ENCODE measurements around the gene RARG. TPM values are rescaled to one million over a fixed set of nuclear protein-coding genes. Genes with fewer than 3 reads are reported as not detected.
"Not testable (repeated sequence)": the region's sequence is repeated elsewhere in the genome, so short reads cannot be mapped to it uniquely, and the experiment has no call there.

RARG gene
- total RNA-seq, 1 donor from 2014 or later = 5.2 TPM

DNA sequence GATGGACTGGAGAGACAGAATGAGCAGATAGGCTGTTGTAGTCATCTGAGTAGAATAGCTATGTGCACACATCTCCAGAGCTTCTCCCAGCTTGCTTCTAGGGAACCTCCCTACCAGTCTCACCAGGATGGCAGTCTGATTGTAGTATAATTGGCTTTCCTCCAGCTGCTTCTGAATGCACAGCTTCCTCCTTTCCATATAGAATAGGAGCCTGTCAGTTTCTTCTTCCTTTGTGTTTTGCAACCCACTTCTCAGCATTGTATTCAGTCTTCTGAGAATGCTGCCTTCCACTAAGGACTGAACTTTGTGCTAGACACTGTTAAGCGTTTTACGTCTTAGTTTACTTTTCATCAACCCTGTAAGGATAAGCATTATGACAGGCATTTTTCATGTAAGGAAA, 49.1 kb downstream of the RARG start:
- no peak for TF ChIP-seq CTCF (IDR thresholded peaks at IDR 0.05; ENCODE audit: unreplicated experiment)
- no peaks in the 10 kb centered on the region for H3K27me3 Mint-ChIP-seq
- no peaks in the 10 kb centered on the region for H3K9me3 Mint-ChIP-seq (ENCODE audit: low read depth)
- H3K27ac Mint-ChIP-seq = no peak overlapping the region
- peak overlapping the region; percentile 85 for H3K4me3 Mint-ChIP-seq (ENCODE audit: low read depth)
- peaks cover 33% of the 10 kb centered on the region for H3K4me1 Mint-ChIP-seq (ENCODE audit: low read depth)
- peaks cover 32% of the 10 kb centered on the region for H3K36me3 Mint-ChIP-seq (ENCODE audit: insufficient read depth)
- DNase-seq (ENCODE audit: low spot score, unreplicated experiment) = no peak

- Mint-ChIP-seq H3K27me3 (no peaks in the 10 kb centered on the region), H3K4me1 (ENCODE audit: low read depth) (peaks cover 33% of the 10 kb centered on the region), H3K9me3 (ENCODE audit: low read depth) (no peaks in the 10 kb centered on the region), H3K27ac (peak overlapping the region; percentile 94), H3K4me3 (ENCODE audit: low read depth) (peak overlapping the region; percentile 85), H3K36me3 (ENCODE audit: insufficient read depth) (peaks cover 26% of the 10 kb centered on the region)
- TF ChIP-seq CTCF (IDR thresholded peaks at IDR 0.05; ENCODE audit: unreplicated experiment) = no peak
- no peak for DNase-seq (ENCODE audit: low spot score, unreplicated experiment)
Observed at GRCh38 chr12:53181935-53182334, 50.1 kb downstream of the RARG start.

- TF ChIP-seq CTCF (IDR thresholded peaks at IDR 0.05; ENCODE audit: unreplicated experiment) = no peak
- Mint-ChIP-seq H3K4me1 (ENCODE audit: low read depth) (peaks cover 33% of the 10 kb centered on the region), H3K9me3 (ENCODE audit: low read depth) (no peaks in the 10 kb centered on the region), H3K27ac (peak overlapping the region; percentile 94), H3K36me3 (ENCODE audit: insufficient read depth) (peaks cover 20% of the 10 kb centered on the region), H3K27me3 (no peaks in the 10 kb centered on the region), H3K4me3 (ENCODE audit: low read depth) (peak overlapping the region; percentile 85)
- DNase-seq (ENCODE audit: low spot score, unreplicated experiment) = peak; percentile 77
Observed at GRCh38 chr12:53180931-53181645, 50.9 kb downstream of the RARG start.

DNA sequence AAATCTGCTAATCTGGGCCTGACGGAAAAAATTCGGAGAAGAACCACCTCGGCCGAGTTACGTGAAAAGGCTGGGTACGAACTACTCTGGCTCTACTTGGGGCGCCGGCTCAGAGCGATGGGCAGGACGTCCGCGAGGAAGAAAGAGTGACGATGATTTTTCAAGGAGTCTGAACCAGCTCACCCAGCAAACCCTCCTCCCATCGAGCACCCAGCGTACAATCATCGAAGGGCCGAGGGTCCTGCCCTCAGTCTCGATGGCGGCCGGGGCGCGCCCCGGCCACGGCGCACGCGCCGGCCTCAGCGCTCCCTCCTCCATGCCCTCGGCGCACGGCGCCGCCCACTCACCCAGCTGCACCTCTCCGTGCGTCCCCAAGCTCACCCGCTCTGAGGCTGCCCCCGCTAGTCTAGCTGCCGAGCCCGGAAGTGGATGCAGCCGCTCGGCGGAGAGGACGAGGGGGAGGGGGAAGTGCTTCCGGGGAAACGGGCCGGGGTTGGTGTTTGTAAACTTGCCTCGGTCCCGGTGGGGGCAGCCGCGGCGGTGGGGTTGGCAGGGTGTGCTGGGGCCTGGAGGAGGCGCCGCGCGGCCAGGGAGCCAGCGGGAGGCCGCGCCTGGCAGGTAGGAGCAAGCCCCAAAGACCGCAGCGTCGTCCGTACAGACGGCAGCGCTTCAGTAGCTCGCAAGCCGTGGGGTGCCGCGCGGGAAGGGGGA, 51.6 kb downstream of the RARG start, which contains the start of the genes CSAD and ZNF740:
Gene CSAD (minus strand): TSS at position 706 of the 711 bp plus-strand sequence. CDS start 7,455 bp downstream, outside the sequence.
Gene ZNF740 (plus strand): TSS at position 503 of the 711 bp plus-strand sequence. CDS start 1,262 bp downstream, outside the sequence.
- DNase-seq (ENCODE audit: low spot score, unreplicated experiment) = peak; percentile 89
- Mint-ChIP-seq H3K9me3 (ENCODE audit: low read depth) (no peaks in the 10 kb centered on the region), H3K36me3 (ENCODE audit: insufficient read depth) (peaks cover 16% of the 10 kb centered on the region), H3K27ac (peak within 1 kb of the TSS; percentile 99), H3K4me3 (ENCODE audit: low read depth) (peak within 1 kb of the TSS; percentile 85), H3K4me1 (ENCODE audit: low read depth) (peaks cover 38% of the 10 kb centered on the region), H3K27me3 (no peaks in the 10 kb centered on the region)
- TF ChIP-seq CTCF (IDR thresholded peaks at IDR 0.05; ENCODE audit: unreplicated experiment) = no peak

GRCh38 chr12:53179687-53180219, 52.3 kb downstream of the RARG start:
- peaks cover 45% of the 10 kb centered on the region for H3K4me1 Mint-ChIP-seq (ENCODE audit: low read depth)

GRCh38 chr12:53178803-53179202, 53.2 kb downstream of the RARG start:
- H3K9me3 Mint-ChIP-seq (ENCODE audit: low read depth); H3K4me3 Mint-ChIP-seq (ENCODE audit: low read depth); H3K27me3 Mint-ChIP-seq: not testable (repeated sequence)
- DNase-seq (ENCODE audit: low spot score, unreplicated experiment) = peak; percentile 1
- H3K4me1 Mint-ChIP-seq (ENCODE audit: low read depth) = peaks cover 43% of the 10 kb centered on the region
- H3K36me3 Mint-ChIP-seq (ENCODE audit: insufficient read depth) = peaks cover 11% of the 10 kb centered on the region
- H3K27ac Mint-ChIP-seq = peak overlapping the region; percentile 99

More at GRCh38 chr12:53179687-53180219, 52.3 kb downstream of the RARG start:
- peak; percentile 26 for DNase-seq (ENCODE audit: low spot score, unreplicated experiment)
- TF ChIP-seq CTCF (IDR thresholded peaks at IDR 0.05; ENCODE audit: unreplicated experiment) = no peak
- Mint-ChIP-seq H3K9me3 (ENCODE audit: low read depth) (no peaks in the 10 kb centered on the region), H3K36me3 (ENCODE audit: insufficient read depth) (peaks cover 12% of the 10 kb centered on the region), H3K4me3 (ENCODE audit: low read depth) (peak overlapping the region; percentile 85), H3K27me3 (no peaks in the 10 kb centered on the region), H3K27ac (peak overlapping the region; percentile 99)

DNA sequence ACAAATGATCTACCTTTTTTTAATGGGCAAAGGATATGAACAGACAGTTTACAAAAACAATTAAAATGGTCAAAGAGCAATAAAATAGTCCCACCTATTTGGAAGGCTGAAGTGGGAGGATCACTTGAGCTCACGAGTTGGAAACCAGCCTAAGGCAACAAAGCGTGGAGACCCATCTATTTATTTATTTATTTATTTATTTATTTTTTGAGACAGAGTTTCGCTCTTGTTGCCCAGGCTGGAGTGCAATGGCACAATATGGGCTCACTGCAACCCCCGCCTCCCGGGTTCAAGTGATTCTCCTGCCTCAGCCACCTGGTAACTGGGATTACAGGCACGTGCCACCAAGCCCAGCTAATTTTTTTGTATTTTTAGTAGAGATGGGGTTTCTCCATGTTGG, 54.6 kb downstream of the RARG start:
- DNase-seq (ENCODE audit: low spot score, unreplicated experiment); H3K27ac Mint-ChIP-seq; H3K9me3 Mint-ChIP-seq (ENCODE audit: low read depth); H3K4me3 Mint-ChIP-seq (ENCODE audit: low read depth); H3K36me3 Mint-ChIP-seq (ENCODE audit: insufficient read depth); H3K27me3 Mint-ChIP-seq: not testable (repeated sequence)
- H3K4me1 Mint-ChIP-seq (ENCODE audit: low read depth) = peaks cover 35% of the 10 kb centered on the region

Measured in progenitor cell of endocrine pancreas (in vitro differentiated cells).